ENCODE measurements around the gene PRCD. TPM values are rescaled to one million over a fixed set of nuclear protein-coding genes. Genes with fewer than 3 reads are reported as not detected.

Gene PRCD
- total and polyA plus RNA-seq, 5 experiments from 2014 or later = 4.0 to 11.4 (median 5.3) TPM

DNA sequence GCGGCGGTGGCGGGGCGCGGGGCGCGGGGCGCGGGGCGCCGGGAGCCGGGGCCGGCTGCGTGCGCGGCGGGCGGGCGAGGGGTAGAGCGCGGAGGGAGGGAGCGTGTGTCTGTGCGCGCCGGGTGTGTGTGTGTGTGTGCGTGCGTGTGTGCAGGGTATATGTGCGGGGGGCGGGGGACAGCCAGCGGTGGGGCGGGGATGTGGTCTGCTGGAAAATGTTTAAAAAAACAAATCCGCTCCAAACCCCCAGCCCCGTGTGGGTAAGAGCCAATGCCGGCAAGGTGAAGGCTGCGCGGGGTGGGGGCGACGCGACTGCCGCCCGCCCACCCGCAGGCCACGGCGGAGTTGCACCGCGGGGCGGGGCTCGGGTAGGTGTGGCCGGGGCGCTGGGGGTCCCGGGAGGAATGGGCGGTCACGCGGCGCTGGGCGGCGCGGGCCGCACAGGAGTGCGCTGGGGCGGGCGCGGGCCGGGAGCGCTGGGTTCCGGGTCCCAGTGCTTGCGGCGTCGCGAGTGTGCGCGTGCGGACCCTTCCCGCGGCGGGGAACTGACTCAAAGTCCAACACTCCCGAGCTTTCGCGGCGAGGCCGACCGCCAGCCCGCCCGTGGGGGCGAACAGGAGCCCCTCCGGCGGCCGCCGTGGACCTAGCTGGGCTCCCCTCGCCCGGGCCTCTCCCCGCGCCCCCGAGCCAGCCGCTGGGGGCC, 2.1 kb upstream of the PRCD start, which contains the start of gene CYGB:
TSS of gene CYGB (minus strand) at position 132 of the 703 bp plus-strand sequence. CDS start 167 bp downstream, outside the sequence.
- ATAC-seq = peak; percentile 79 to 81

DNA sequence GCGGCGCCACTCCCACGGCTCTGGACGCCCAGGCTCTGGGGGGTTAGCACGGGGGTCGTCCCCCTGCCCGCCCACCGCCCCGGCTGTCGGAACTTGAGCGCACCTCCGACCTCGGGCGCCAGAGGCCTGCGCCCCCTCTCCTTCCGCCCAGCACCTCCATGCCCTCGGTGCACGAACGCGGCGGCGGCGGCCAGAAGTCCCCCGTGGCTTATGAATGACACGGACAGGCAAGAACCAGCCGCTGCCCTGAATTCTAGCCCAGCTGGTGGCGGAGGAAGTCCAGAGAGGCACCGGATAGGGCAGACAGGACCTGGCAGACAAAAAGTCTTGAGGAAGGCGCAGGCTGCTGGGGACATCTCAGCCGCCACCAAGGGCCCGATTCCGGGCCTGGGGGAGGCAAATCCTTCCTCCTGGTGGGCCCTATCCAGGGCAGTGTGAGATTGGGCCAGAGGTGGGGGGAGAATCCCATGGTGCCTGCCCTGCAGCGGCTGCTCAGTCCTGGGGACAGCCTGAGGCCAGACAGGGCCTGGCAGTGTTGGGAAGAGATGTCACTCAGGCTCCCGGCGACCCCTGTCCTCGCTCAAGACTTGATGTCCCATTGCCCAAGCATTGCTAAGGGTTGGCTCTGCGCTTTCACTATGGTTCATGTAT, 1.4 kb upstream of the PRCD start:
- Mint-ChIP-seq H3K9me3 (no peaks in the 10 kb centered on the region), H3K4me3 (peak overlapping the region; percentile 52 to 80 (median 72)), H3K27me3 (peaks cover 0 to 19% (median 7%) of the 10 kb centered on the region in 5 donors), H3K27ac (peak overlapping the region in 4 of 10 donors; percentile 46 to 84 (median 70)), H3K36me3 (peaks cover 0 to 2% (median 0%) of the 10 kb centered on the region in 3 donors), H3K4me1 (peaks cover 11 to 46% (median 30%) of the 10 kb centered on the region in 4 donors)
- ATAC-seq (peak in 1 of 2 donors; percentile 15), DNase-seq (peak in 1 of 10 donors; percentile 62)
- POLR2A ChIA-PET = interaction anchor here (1.3 to 5.3 kb wide), 3 partner anchors 10 to 134 kb away, joined by 3 to 46 read pairs (median 18); no protein-coding TSS in a partner anchor

More for the DNA sequence above, 2.1 kb upstream of the PRCD start, which contains the start of gene CYGB:
- Mint-ChIP-seq H3K36me3 (peaks cover 0 to 2% (median 0%) of the 10 kb centered on the region in 3 donors), H3K9me3 (no peaks in the 10 kb centered on the region), H3K4me1 (peaks cover 10 to 46% (median 32%) of the 10 kb centered on the region in 4 donors), H3K27me3 (peaks cover 0 to 19% (median 7%) of the 10 kb centered on the region in 5 donors), H3K4me3 (peak within 1 kb of the TSS; percentile 54 to 81 (median 69)), H3K27ac (peak within 1 kb of the TSS in 4 of 10 donors; percentile 11 to 76 (median 66))
- DNase-seq = peak in 8 of 10 donors; percentile 14 to 78 (median 45)
- POLR2A ChIA-PET = interaction anchor here (1.2 to 5.3 kb wide), 4 partner anchors 9 to 22 kb away, joined by 3 to 46 read pairs (median 12); no protein-coding TSS in a partner anchor

DNA sequence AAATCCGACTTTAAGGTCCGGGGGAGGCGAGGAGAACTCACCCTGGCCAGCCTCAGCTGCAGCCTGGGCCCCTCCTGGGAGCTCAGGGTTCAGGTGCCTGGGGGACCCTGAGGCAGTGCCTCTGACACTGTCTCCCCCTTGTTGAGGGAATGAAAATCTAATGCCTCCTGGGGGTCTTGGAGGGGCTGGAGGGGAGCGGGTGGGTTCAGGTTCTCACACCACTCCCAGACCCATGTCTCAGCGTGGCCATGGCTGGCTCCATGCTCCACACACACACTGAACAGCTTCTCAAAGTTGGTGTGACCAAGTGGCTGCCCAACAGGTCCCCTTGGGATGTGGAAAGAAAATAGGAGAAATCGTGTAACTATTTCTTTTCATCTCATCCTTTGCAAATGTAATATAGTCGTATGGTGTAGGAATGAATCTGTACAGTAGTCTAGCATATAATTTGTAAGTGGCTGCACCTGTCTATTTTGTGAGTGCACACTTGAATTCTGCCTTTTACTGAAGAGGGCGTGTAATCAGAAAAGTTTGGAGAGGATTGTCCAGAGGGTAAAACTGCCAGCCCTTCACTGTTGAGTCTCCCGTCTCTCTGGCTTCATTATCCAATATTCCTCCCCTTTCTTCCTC, 788 bp upstream of the PRCD start:
- H3K9me3 Mint-ChIP-seq = no peaks in the 10 kb centered on the region
- H3K27ac Mint-ChIP-seq = peak overlapping the region in 6 of 10 donors; percentile 5 to 84 (median 70)
- POLR2A ChIA-PET = interaction anchor here (1.3 to 5.3 kb wide), 3 partner anchors 11 to 133 kb away, joined by 3 to 46 read pairs (median 18); no protein-coding TSS in a partner anchor
- H3K4me3 Mint-ChIP-seq = peak overlapping the region; percentile 52 to 80 (median 72)
- H3K36me3 Mint-ChIP-seq = peaks cover 0 to under 1% (median 0%) of the 10 kb centered on the region in 3 donors
- DNase-seq (peak in 1 of 10 donors; percentile 27), ATAC-seq (no peak)
- peaks cover 0 to 20% (median 7%) of the 10 kb centered on the region in 5 donors for H3K27me3 Mint-ChIP-seq
- H3K4me1 Mint-ChIP-seq = peaks cover 15 to 51% (median 35%) of the 10 kb centered on the region in 4 donors

DNA sequence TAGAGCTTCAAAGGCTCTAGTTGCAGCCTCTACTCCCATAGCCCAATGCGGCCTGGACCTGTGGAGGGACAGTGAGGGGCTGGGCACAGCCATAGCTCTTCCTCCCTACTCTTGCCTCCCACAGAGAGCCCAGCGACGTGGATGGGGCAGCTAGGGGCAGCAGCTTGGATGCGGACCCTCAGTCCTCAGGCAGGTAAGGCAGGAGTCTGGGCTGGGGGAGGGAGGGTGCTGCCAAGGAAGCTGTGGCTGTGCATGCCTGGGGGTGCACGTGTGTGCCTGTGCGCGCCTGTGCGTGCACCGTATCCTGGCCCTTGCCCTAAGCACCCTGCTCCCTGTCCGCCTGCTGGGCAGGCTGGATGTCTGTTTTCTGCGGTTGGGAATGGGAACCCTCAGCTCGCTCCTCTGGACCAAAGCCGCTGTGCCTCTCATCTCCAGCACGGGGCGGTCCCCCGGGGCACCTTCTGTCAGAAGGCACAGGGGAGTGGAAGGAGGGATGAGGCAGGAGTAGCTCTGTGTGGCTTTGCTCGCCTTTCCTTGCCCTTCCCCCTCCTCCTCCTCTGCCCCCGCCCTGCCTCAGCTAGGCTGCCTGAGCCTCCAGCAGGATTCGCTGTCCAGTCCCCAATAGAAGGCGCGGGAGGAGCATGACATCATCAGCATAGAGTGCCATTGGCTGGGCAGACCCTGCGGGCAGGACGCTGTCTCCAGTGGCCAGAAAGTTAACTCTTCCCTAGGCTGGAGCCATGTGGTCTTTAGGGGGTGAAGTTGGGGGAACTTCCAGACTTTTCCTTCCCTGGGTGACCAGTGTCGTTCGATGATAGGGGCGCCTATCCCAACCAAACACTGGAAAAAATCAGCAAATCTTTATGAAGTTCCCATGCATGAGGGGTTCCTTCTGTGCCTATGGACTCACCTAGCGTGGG, 797 bp downstream of the PRCD start:
- peak overlapping the region in 1 of 10 donors; percentile 33 for H3K27ac Mint-ChIP-seq
- no peaks in the 10 kb centered on the region for H3K9me3 Mint-ChIP-seq
- H3K4me3 Mint-ChIP-seq = peak overlapping the region in 3 of 10 donors; percentile 6 to 49 (median 18)
- ATAC-seq = peak in 1 of 2 donors; percentile 36
- peak in 1 of 10 donors; percentile 61 for DNase-seq
- peaks cover 0 to 21% (median 7%) of the 10 kb centered on the region in 5 donors for H3K27me3 Mint-ChIP-seq
- peaks cover 12 to 44% (median 36%) of the 10 kb centered on the region in 4 donors for H3K4me1 Mint-ChIP-seq
- POLR2A ChIA-PET = interaction anchor here (4.2 to 5.3 kb wide), 2 partner anchors 12 to 17 kb away, joined by 18 to 46 read pairs; no protein-coding TSS in a partner anchor
- H3K36me3 Mint-ChIP-seq = no peaks in the 10 kb centered on the region

DNA sequence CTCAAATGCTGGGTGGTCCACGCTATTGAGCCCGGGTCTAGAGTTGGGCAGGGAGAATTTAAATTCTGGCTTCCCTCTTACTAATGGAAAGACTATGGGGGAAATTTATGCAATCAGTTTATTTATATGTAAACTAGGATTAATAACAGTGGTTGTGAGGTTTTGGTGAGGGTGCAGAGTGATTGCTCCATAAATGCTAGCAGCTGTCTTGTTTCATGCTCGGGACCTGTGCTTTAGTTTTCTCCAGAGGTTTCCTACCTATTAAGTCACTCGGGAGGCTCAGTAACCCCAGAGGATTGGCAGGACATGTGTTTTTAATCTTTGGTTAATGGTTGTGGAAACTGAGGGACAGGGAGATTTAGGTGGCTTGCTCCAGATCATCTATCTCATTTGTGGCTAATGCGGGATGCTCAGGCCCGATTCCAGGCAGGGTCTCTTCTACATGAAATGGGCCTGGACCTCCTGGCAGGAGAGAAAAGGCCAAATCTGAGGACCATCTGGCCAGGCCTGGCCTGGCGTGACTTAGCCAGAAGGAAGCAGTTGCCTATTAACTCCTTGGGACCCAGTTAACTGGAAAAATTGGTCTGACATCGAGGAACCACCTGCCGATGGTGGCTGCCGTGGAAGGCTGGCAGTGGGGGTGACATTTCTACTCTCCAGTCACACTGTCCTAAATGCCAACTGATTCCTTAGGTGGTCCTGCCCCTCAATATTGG, 2.1 kb downstream of the PRCD start:
- H3K27me3 Mint-ChIP-seq = peaks cover 0 to 17% (median 7%) of the 10 kb centered on the region in 5 donors
- H3K9me3 Mint-ChIP-seq = no peaks in the 10 kb centered on the region
- H3K4me3 Mint-ChIP-seq = no peak overlapping the region
- DNase-seq (peak in 1 of 10 donors; percentile 43), ATAC-seq (no peak)
- H3K4me1 Mint-ChIP-seq = peaks cover 12 to 33% (median 31%) of the 10 kb centered on the region in 4 donors
- H3K27ac Mint-ChIP-seq = peak overlapping the region in 1 of 10 donors; percentile 27
- POLR2A ChIA-PET = interaction anchor here (0.8 to 5.6 kb wide), 2 partner anchors 13 to 15 kb away, joined by 3 to 35 read pairs; no protein-coding TSS in a partner anchor
- no peaks in the 10 kb centered on the region for H3K36me3 Mint-ChIP-seq

DNA sequence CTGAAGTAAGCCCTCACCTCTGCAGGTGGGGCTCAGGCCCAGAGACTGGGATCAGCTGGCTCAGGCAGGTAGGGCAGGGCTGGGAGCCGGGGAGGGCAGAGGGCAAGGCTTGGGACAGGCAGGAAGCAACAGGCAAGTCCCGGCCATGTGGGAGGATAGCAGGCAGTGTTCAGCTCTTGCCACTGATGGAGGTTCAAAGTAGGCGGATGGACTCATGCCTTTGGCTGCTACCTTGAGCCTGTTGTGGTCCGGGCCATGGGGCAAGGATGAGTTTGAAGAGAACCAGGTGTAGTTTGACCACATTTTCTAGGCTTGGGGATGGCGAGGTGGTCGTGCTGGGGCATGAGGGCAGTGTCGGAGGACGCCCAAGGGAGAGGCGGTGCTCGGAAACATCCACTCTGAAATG, 2.7 kb downstream of the PRCD start:
- ATAC-seq (no peak), DNase-seq (peak in 1 of 10 donors; percentile 59)
- H3K36me3 Mint-ChIP-seq = no peaks in the 10 kb centered on the region
- no peak overlapping the region for H3K4me3 Mint-ChIP-seq
- no peaks in the 10 kb centered on the region for H3K9me3 Mint-ChIP-seq
- peaks cover 12 to 32% (median 31%) of the 10 kb centered on the region in 4 donors for H3K4me1 Mint-ChIP-seq
- H3K27ac Mint-ChIP-seq = peak overlapping the region in 2 of 10 donors; percentile 53 to 72
- peaks cover 0 to 17% (median 7%) of the 10 kb centered on the region in 5 donors for H3K27me3 Mint-ChIP-seq
- POLR2A ChIA-PET = interaction anchor here (1.2 to 5.6 kb wide), 2 partner anchors 14 to 19 kb away, joined by 4 to 35 read pairs; no protein-coding TSS in a partner anchor

DNA sequence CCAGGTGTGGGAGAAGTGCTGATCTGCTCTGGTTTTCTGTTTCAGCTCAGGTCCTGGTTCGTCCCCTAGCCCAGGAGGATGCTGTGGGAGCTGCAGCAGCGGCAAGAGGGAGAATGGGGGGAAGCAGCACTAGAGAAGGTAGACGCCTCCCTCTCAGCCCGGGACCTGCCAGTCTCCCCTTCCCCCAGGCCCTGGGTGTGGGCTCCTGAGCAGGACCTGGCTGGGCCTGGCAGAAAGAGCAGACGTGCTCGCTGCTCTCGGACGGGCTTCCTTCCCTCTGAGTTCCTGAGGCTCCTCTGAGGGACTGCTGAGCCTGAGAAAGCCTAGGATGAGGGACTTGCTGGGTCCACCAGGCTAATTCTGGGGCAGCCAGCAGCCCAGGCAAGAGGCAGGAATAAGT, 3.1 kb downstream of the PRCD start:
- peak in 1 of 10 donors; percentile 22 for DNase-seq
- Mint-ChIP-seq H3K4me3 (no peak overlapping the region), H3K4me1 (peaks cover 12 to 32% (median 31%) of the 10 kb centered on the region in 4 donors), H3K36me3 (no peaks in the 10 kb centered on the region), H3K27ac (peak overlapping the region in 1 of 10 donors; percentile 72), H3K9me3 (no peaks in the 10 kb centered on the region), H3K27me3 (peaks cover 0 to 17% (median 7%) of the 10 kb centered on the region in 5 donors)
- POLR2A ChIA-PET = interaction anchor here (0.9 to 5.6 kb wide), 3 partner anchors 14 to 19 kb away, joined by 3 to 35 read pairs (median 4); no protein-coding TSS in a partner anchor
- no peak for ATAC-seq

DNA sequence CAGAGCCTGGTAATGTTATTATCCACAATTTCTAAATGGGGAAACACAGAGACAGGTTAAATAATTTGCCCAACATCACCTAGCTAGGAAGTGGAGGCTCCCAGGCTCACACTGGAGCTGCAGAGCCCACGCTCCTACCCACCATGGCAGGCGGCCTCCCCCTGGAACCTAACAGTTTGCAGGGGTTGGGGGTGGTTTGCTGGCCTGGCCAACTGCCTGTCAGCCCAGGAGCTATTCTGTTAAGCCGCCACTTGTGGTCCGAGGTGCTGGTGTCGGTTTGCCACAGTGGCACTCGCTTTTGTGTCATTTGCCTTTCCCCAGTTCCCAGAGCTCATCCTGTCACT, 3.6 kb downstream of the PRCD start:
- H3K4me1 Mint-ChIP-seq = peaks cover 12 to 32% (median 30%) of the 10 kb centered on the region in 4 donors
- DNase-seq (peak in 1 of 10 donors; percentile 16), ATAC-seq (no peak)
- H3K4me3 Mint-ChIP-seq = no peak overlapping the region
- peaks cover 0 to 17% (median 7%) of the 10 kb centered on the region in 5 donors for H3K27me3 Mint-ChIP-seq
- POLR2A ChIA-PET = interaction anchor here (0.9 to 5.6 kb wide), 3 partner anchors 15 to 20 kb away, joined by 3 to 35 read pairs (median 4); no protein-coding TSS in a partner anchor
- H3K36me3 Mint-ChIP-seq = no peaks in the 10 kb centered on the region
- no peaks in the 10 kb centered on the region for H3K9me3 Mint-ChIP-seq
- H3K27ac Mint-ChIP-seq = peak overlapping the region in 2 of 10 donors; percentile 59 to 60

DNA sequence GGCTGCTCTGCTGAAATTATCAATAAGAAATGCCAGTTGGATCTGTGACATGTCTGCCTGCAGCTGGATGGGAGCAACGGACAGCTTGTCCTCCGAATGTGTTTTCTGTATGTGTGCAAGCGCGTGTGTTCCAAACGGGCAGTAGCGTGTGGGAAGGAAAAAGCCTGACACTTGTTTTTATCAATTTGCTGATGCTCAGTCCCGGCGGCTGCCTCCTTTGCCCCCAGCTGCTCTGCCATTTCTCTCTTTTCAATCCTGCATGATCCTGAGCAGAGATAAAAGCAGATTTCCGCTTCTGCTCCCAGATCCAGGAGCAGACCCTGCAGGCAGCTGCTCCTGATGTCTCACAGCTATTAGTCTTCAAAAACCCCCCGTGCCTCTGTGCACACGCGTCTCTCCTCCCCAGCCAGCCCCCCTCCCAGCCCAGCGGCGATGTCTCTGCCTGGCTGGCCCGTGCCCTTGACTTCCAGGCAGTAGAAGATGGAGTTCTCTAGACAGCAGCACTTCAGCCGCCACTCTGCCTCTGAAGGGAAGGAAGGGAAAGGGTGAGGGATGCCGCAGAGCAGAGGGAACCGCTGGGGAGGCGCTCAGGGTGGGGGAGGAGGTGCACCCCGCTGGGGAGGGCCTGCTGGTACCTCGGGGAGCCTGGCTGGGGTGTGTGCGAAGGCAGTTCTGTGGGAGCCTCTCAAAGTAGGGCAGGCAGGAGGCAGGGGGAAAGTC, 4.1 kb downstream of the PRCD start:
- H3K4me1 Mint-ChIP-seq = peaks cover 12 to 29% (median 26%) of the 10 kb centered on the region in 4 donors
- peak overlapping the region in 2 of 10 donors; percentile 38 to 60 for H3K27ac Mint-ChIP-seq
- ATAC-seq = no peak
- H3K36me3 Mint-ChIP-seq = no peaks in the 10 kb centered on the region
- H3K4me3 Mint-ChIP-seq = peak overlapping the region in 1 of 10 donors; percentile 24
- H3K27me3 Mint-ChIP-seq = peaks cover 0 to 13% (median 7%) of the 10 kb centered on the region in 5 donors
- peak in 1 of 10 donors; percentile 57 for DNase-seq
- POLR2A ChIA-PET = interaction anchor here (0.5 to 5.6 kb wide), 4 partner anchors 15 to 20 kb away, joined by 3 to 35 read pairs (median 4); no protein-coding TSS in a partner anchor
- H3K9me3 Mint-ChIP-seq = no peaks in the 10 kb centered on the region
